Endothelial cell of umbilical vein (primary cell): ENCODE measurements around the gene PDK1. TPM values are rescaled to one million over a fixed set of nuclear protein-coding genes. Genes with fewer than 3 reads are reported as not detected.
A peak's percentile ranks its signal among the peaks of the same experiment; 100 is the strongest.

Experiments
- BruUV-seq: library from RNA; stranded (reverse); fragments of 400-500 nt; replicated peaks from 2 replicates; lab custom pipeline; 2021; lab: Mats Ljungman, UMichigan
- CTCF ChIA-PET: fragments of 300-600, 350-600 bp; sonication (Branson Sonifier 250); formaldehyde crosslinking; loops from one replicate; lab custom pipeline; 2021; ENCODE audit warnings: antibody characterized with exemption, inconsistent platforms; lab: Charles Lee
- POLR2A ChIA-PET: fragments of 300-600, 350-600 bp; sonication (Branson Sonifier 250); formaldehyde crosslinking; loops from one replicate; lab custom pipeline; 2021; ENCODE audit warnings: antibody characterized with exemption, inconsistent platforms; lab: Charles Lee
- DNase-seq: peaks from one replicate; pipeline ENCODE4 v3.0.0-alpha.2; 2011; ENCODE audit warnings: low read depth, low spot score
- FAIRE-seq: peaks from 2 replicates; lab custom pipeline; 2011; peaks lifted over from hg19 to GRCh38; lab: Jason Lieb, UNC
- H2AFZ ChIP-seq: 2 replicates; pipeline ENCODE4 v1.6.0; 2012; ENCODE audit warnings: low read depth, low read length, control low read depth, inconsistent platforms
- H3K27ac ChIP-seq: 2 replicates; pipeline ENCODE4 v1.5.1; 2011; ENCODE audit warnings: low read depth, mild to moderate bottlenecking, control low read depth, low read length, moderate library complexity; ENCODE audit not compliant: insufficient read depth
- H3K27me3 ChIP-seq, 2 experiments: 2 replicates each; pipeline versions ENCODE4 v1.6.0 to v1.6.1; 2011; ENCODE audit warnings: low read length in 2 of 2, mixed read lengths in 1 of 2; ENCODE audit not compliant: control insufficient read depth in 2 of 2, insufficient read depth in 2 of 2
- H3K36me3 ChIP-seq, 2 experiments: 2 replicates in 1 of 2; 3 replicates in 1 of 2; pipeline ENCODE4 v1.5.1; 2011; ENCODE audit warnings: low read length in 2 of 2, mild to moderate bottlenecking in 1 of 2, moderate library complexity in 1 of 2; ENCODE audit not compliant: control insufficient read depth in 2 of 2, insufficient read depth in 2 of 2; ENCODE audit errors: extremely low read depth in 1 of 2
- H3K4me1 ChIP-seq: 3 replicates; pipeline ENCODE4 v1.5.1; 2011; ENCODE audit warnings: mild to moderate bottlenecking, low read length; ENCODE audit not compliant: control insufficient read depth, insufficient read depth; ENCODE audit errors: extremely low read depth
- H3K4me2 ChIP-seq: 2 replicates; pipeline ENCODE4 v1.6.1; 2011; ENCODE audit warnings: low read length, control low read depth, mixed read lengths; ENCODE audit not compliant: insufficient read depth
- H3K4me3 ChIP-seq, 3 experiments: fragments of 200-600 bp in 1 of 3; sonication (generic), shearing (Covaris generic) in 1 of 3; replicated peaks in 1 of 3; 2 replicates each; pipeline ENCODE4 v1.5.1; 2011 to 2016; ENCODE audit warnings: control low read depth in 3 of 3, low read length in 3 of 3, mild to moderate bottlenecking in 2 of 3, inconsistent platforms in 1 of 3, low read depth in 1 of 3, moderate library complexity in 1 of 3; ENCODE audit not compliant: insufficient read depth in 1 of 3
- H3K79me2 ChIP-seq: 2 replicates; pipeline ENCODE4 v1.6.0; 2012; ENCODE audit warnings: low read length, inconsistent platforms; ENCODE audit not compliant: control insufficient read depth, insufficient read depth
- H3K9ac ChIP-seq: replicated peaks from 2 replicates; pipeline ENCODE3; 2011; ENCODE audit warnings: low read length, control low read depth; ENCODE audit not compliant: insufficient read depth; ENCODE audit errors: extremely low read depth
- H3K9me1 ChIP-seq: replicated peaks from 3 replicates; pipeline ENCODE4 v1.6.0; 2011; ENCODE audit warnings: mild to moderate bottlenecking, low read length; ENCODE audit not compliant: control insufficient read depth, insufficient read depth; ENCODE audit errors: extremely low read depth
- H3K9me3 ChIP-seq: replicated peaks from 2 replicates; pipeline ENCODE4 v1.5.1; 2012; ENCODE audit warnings: low read length, inconsistent platforms; ENCODE audit not compliant: control insufficient read depth, insufficient read depth
- H4K20me1 ChIP-seq: replicated peaks from 2 replicates; pipeline ENCODE3; 2011; ENCODE audit warnings: mild to moderate bottlenecking, low read length; ENCODE audit not compliant: control insufficient read depth, insufficient read depth; ENCODE audit errors: extremely low read depth
- CTCF ChIP-seq, 2 donors: IDR thresholded peaks; 1 replicate in 1 of 2; 2 replicates in 1 of 2; pipeline ENCODE4 v1.5.1; 2011; ENCODE audit warnings: low read length in 2 of 2, mild to moderate bottlenecking in 2 of 2, moderate library complexity in 2 of 2, control low read depth in 1 of 2, inconsistent platforms in 1 of 2, low read depth in 1 of 2; ENCODE audit not compliant: insufficient read depth in 1 of 2; ENCODE audit errors: extremely low read depth in 1 of 2
- EZH2 ChIP-seq: IDR thresholded peaks from 2 replicates; pipeline ENCODE4 v1.6.1; 2012; ENCODE audit warnings: borderline replicate concordance, low read depth, mild to moderate bottlenecking, moderate library complexity, low read length, inconsistent platforms; ENCODE audit not compliant: severe bottlenecking
- FOS ChIP-seq: IDR thresholded peaks from 2 replicates; pipeline ENCODE4 v1.6.1; 2011; ENCODE audit warnings: mild to moderate bottlenecking, low read length, moderate library complexity, borderline replicate concordance; ENCODE audit not compliant: insufficient read depth
- GATA2 ChIP-seq: IDR thresholded peaks from 2 replicates; pipeline ENCODE4 v1.7.0; 2011; ENCODE audit warnings: low read depth, mild to moderate bottlenecking, moderate library complexity, mixed read lengths, low read length; ENCODE audit not compliant: insufficient read length, insufficient read depth
- JUN ChIP-seq: IDR thresholded peaks from 2 replicates; pipeline ENCODE4 v1.6.1; 2011; ENCODE audit warnings: borderline replicate concordance, low read depth; ENCODE audit not compliant: insufficient read length, insufficient read depth
- MAX ChIP-seq: IDR thresholded peaks from 2 replicates; pipeline ENCODE4 v1.6.1; 2011; ENCODE audit not compliant: insufficient read depth, insufficient read length
- MYC ChIP-seq: IDR thresholded peaks from one replicate; pipeline ENCODE4 v1.6.1; 2011; ENCODE audit warnings: mild to moderate bottlenecking, low read depth, low read length
- POLR2A ChIP-seq: IDR thresholded peaks from 2 replicates; pipeline ENCODE4 v1.6.1; 2012; ENCODE audit warnings: low read depth, mild to moderate bottlenecking, control low read depth, low read length
- POLR2AphosphoS5 ChIP-seq: IDR thresholded peaks from 2 replicates; pipeline ENCODE4 v1.6.1; 2012; ENCODE audit warnings: low read depth, mild to moderate bottlenecking, control low read depth, low read length, moderate library complexity; ENCODE audit not compliant: insufficient read depth
- dilution Hi-C: fragments of 300-500 bp; cut with MboI; formaldehyde crosslinking; loops from one replicate; pipeline ENCODE4 v1.15.0; 2019; ENCODE audit warnings: low sequenced_read_pairs; ENCODE audit not compliant: extremely low pct_ligation_motif_present
- intact Hi-C: fragments of 100-400 bp; cut with micrococcal nuclease; formaldehyde crosslinking; loops from one replicate; pipeline ENCODE4 v1.10.0; 2022
- polyA plus RNA-seq, 4 experiments: library from polyadenylated mRNA; depleted of rRNA in 3 of 4; stranded (reverse) in 3 of 4; unstranded in 1 of 4; fragments of >200 nt; gene quantifications; 2 replicates each; pipeline versions ENCODE4 v1.2.1 to v1.2.3, GENCODE V29; 2011 to 2012; ENCODE audit warnings: missing spikeins in 1 of 4
- total RNA-seq: library from RNA; stranded (reverse); gene quantifications from 2 replicates; pipeline ENCODE4 v1.2.3, GENCODE V29; 2021

The PDK1 gene
- total and polyA plus RNA-seq, 2 donors (not counting 3 experiments of a cell fraction or from before 2014, with no cell fraction given), result 3.7 to 16.9 TPM

DNA sequence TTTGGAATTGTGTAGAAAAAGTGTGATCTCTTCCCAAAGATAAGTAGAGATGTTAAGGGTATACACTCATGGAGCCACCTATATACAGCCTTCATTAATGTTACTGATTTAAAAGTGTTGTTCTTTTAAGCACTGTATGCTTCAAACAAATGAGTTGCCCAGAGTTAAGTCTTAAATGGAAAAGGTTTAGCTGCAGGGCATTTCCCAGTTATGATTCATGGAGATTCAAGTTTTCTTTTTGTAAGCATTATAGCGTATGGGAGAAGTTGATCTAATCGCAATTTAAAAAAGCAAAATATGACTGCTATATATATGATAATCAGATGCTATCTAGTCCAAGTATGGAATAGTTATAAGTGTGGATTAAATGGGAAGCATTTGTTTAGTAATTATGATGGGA lies 4.8 kb downstream of the PDK1 start:
- H3K9ac ChIP-seq, result no peak overlapping the region
- H3K9me3 ChIP-seq, result no peaks in the 10 kb centered on the region
- no peak overlapping the region for H3K4me3 ChIP-seq
- H3K9me1 ChIP-seq, result no peaks in the 10 kb centered on the region
- TF ChIP-seq MYC (no peak), FOS (no peak), EZH2 (no peak), GATA2 (no peak), CTCF (IDR thresholded peaks at IDR 0.05; ENCODE audit: extremely low read depth in 1 of 2, insufficient read depth in 1 of 2, low read depth in 1 of 2, low read length in 2 of 2) (no peak), POLR2A (no peak), JUN (no peak), MAX (no peak), POLR2AphosphoS5 (no peak)
- H3K36me3 ChIP-seq, result peaks cover 0 to 5% of the 10 kb centered on the region in 2 experiments
- peaks cover 15% of the 10 kb centered on the region for H3K79me2 ChIP-seq
- DNase-seq (no peak), FAIRE-seq (peak; percentile 12)
- H3K27me3 ChIP-seq, result no peaks in the 10 kb centered on the region
- no peaks in the 10 kb centered on the region for H4K20me1 ChIP-seq
- POLR2A ChIA-PET, result no interaction called here
- BruUV-seq, result no TSS peak
- H3K27ac ChIP-seq, result no peak overlapping the region
- no peak overlapping the region for H2AFZ ChIP-seq
- intact Hi-C loops, result no loop called here
- peaks cover 8% of the 10 kb centered on the region for H3K4me1 ChIP-seq
- CTCF ChIA-PET, result no interaction called here
- H3K4me2 ChIP-seq, result no peak overlapping the region
- dilution Hi-C loops, result no loop called here
